ENCODE data around the gene HDAC4. TPM values are rescaled to one million over a fixed set of nuclear protein-coding genes. Genes with fewer than 3 reads are reported as not detected.

Gene HDAC4
- total and polyA plus RNA-seq, 2 of the 4 experiments (the other 2 are of a cell fraction) = 4.1 to 7.2 TPM

DNA sequence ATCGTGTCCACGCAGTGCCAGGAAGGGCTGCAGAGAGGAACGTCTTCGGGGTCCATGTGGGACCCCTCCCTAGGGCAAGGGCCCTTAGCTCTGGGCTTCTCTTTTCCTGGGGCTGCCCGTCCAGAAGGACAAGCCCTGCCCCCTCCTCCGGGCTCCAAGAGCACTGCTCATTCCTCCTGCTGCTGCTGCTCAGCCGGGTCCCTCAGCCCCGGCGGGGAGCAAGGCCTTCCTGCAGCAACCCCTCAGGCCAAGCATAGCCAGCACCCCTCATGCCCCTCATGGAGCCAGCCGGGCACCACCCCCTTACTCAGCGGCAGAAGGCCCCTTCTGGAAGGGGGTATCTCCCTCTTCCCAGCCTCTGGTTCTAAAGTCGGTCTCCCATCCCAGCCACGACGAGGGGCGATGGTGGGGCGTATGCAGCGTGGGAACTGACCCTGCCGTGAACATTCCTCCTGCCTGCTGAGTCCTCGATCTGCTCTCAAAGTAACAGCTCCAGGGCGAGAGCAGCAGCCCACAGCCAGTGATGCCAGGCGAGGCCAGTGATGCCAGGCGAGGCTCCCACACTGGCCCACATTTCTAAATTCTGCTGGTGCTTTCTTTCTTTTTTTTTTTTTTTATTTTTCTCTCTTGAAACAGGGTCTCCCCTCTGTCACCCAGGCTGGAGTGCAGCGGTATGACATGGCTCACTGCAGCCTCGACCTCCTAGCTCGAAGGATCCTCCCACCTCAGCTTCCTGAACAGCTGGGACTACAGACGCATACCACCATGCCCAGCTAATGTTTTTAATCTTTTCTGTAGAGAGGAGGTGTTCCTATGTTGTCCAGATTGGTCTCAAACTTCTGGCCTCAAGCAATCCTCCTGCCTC lies 99.7 kb downstream of the HDAC4 start:
- H3K79me1 ChIP-seq (ENCODE audit: low read depth in 1 of 2, low read length in 2 of 2) = peaks cover 49 to 56% of the 10 kb centered on the region in 2 experiments
- H3K4me1 ChIP-seq (ENCODE audit: control insufficient read depth, insufficient read depth, low read length) = peaks cover 13% of the 10 kb centered on the region; the same call in 1 of the 2 replicates
- 95% methylated on average over 10 of the region's 26 CpGs; no CpG with 5 or more reads in 1 of the 2 experiments for WGBS, 2 experiments (ENCODE audit: extremely low coverage in 2 of 2, insufficient read length in 1 of 2)
- no peaks in the 10 kb centered on the region for H3K27me3 ChIP-seq (ENCODE audit: control insufficient read depth, insufficient read depth, low read length)
- H3K9me1 ChIP-seq (ENCODE audit: insufficient read depth, low read length) = peaks cover 11% of the 10 kb centered on the region
- no TSS peak for BruUV-seq (replicated peaks)
- no peak overlapping the region for H3K4me2 ChIP-seq (ENCODE audit: low read depth, low read length)
- H3K36me3 ChIP-seq (ENCODE audit: control insufficient read depth, insufficient read depth, low read length) = no peaks in the 10 kb centered on the region
- H3K4me3 ChIP-seq (ENCODE audit: insufficient read depth, low read depth, low read length) = no peak overlapping the region
- dilution Hi-C loops (cut with HindIII; ENCODE audit: low sequenced_read_pairs, unreplicated experiment) = no loop called here
- ChIA-PET CTCF (no interaction called here), POLR2A (ENCODE audit: unreplicated experiment) (no interaction called here)
- no peak overlapping the region for H4K8ac ChIP-seq (ENCODE audit: low read depth in 2 of 2, low read length in 2 of 2)
- H3K4ac ChIP-seq (ENCODE audit: low read depth, low read length) = no peak overlapping the region
- no peaks in the 10 kb centered on the region for H3K9me3 ChIP-seq (ENCODE audit: control insufficient read depth, insufficient read depth, low read length)
- H3K9ac ChIP-seq (ENCODE audit: low read depth, low read length) = no peak overlapping the region
- no peak overlapping the region for H2AFZ ChIP-seq (replicated peaks; ENCODE audit: low read length, poor library complexity)
- intact Hi-C loops (cut with micrococcal nuclease) = no loop called here
- DNase-seq (no peak), ATAC-seq (ENCODE audit: low read depth) (no peak)
- H3K27ac ChIP-seq (ENCODE audit: insufficient read depth, low read length) = no peak overlapping the region
- no peak overlapping the region for H2BK5ac ChIP-seq (ENCODE audit: low read depth, low read length, poor library complexity, severe bottlenecking)
- H2AK9ac ChIP-seq (replicated peaks; ENCODE audit: low read depth, low read length, poor library complexity) = no peak overlapping the region
- no peak overlapping the region for H3K56ac ChIP-seq (ENCODE audit: extremely low read depth, insufficient read depth, low read length)
- peaks cover 9% of the 10 kb centered on the region for H4K20me1 ChIP-seq (ENCODE audit: insufficient read depth, low read length)
- H3K14ac ChIP-seq (replicated peaks; ENCODE audit: low read depth, low read length) = no peak overlapping the region
- no peak overlapping the region for H2BK15ac ChIP-seq (ENCODE audit: low read depth, low read length)
- H4K5ac ChIP-seq (ENCODE audit: low read depth, low read length) = no peak overlapping the region
- in situ Hi-C loops (cut with MboI; ENCODE audit: low sequenced_read_pairs) = no loop called here
- no peak overlapping the region for H4K91ac ChIP-seq (ENCODE audit: insufficient read depth, low read depth, low read length)
- H2BK120ac ChIP-seq (ENCODE audit: low read depth, low read length) = no peak overlapping the region
- H2AK5ac ChIP-seq (ENCODE audit: low read depth, low read length) = no peak overlapping the region
- H3K18ac ChIP-seq (ENCODE audit: low read depth, low read length) = no peak overlapping the region
- TF ChIP-seq POLR2A (IDR thresholded peaks at IDR 0.05; ENCODE audit: low read depth, low read length) (no peak), CHD1 (IDR thresholded peaks at IDR 0.05; ENCODE audit: low read depth, low read length) (no peak), FOS (IDR thresholded peaks at IDR 0.05; ENCODE audit: low read depth, low read length) (no peak), RAD21 (IDR thresholded peaks at IDR 0.05; ENCODE audit: low read length) (no peak), CEBPB (IDR thresholded peaks at IDR 0.05; ENCODE audit: low read depth, low read length) (no peak), RCOR1 (IDR thresholded peaks at IDR 0.05; ENCODE audit: insufficient replicate concordance, low read length) (no peak), MXI1 (IDR thresholded peaks at IDR 0.05; ENCODE audit: borderline replicate concordance, low read depth, low read length) (no peak), NFE2L2 (IDR thresholded peaks at IDR 0.05; ENCODE audit: low read depth, low read length) (no peak), BHLHE40 (IDR thresholded peaks at IDR 0.05; ENCODE audit: low read depth, low read length) (no peak), CTCF (conservative IDR thresholded peaks at IDR 0.05; ENCODE audit: low read depth, low read length) (no peak), MAFK (IDR thresholded peaks at IDR 0.05; ENCODE audit: low read depth, low read length) (no peak), SMC3 (IDR thresholded peaks at IDR 0.05; ENCODE audit: low read depth, low read length) (no peak), RFX5 (IDR thresholded peaks at IDR 0.05; ENCODE audit: low read depth, low read length) (no peak)
- TF ChIP-seq, protein P1, sequence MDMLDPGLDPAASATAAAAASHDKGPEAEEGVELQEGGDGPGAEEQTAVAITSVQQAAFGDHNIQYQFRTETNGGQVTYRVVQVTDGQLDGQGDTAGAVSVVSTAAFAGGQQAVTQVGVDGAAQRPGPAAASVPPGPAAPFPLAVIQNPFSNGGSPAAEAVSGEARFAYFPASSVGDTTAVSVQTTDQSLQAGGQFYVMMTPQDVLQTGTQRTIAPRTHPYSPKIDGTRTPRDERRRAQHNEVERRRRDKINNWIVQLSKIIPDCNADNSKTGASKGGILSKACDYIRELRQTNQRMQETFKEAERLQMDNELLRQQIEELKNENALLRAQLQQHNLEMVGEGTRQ (IDR thresholded peaks at IDR 0.05; ENCODE audit: low read depth, low read length) = no peak
- TF ChIP-seq, protein P2, sequence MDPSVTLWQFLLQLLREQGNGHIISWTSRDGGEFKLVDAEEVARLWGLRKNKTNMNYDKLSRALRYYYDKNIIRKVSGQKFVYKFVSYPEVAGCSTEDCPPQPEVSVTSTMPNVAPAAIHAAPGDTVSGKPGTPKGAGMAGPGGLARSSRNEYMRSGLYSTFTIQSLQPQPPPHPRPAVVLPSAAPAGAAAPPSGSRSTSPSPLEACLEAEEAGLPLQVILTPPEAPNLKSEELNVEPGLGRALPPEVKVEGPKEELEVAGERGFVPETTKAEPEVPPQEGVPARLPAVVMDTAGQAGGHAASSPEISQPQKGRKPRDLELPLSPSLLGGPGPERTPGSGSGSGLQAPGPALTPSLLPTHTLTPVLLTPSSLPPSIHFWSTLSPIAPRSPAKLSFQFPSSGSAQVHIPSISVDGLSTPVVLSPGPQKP (IDR thresholded peaks at IDR 0.05; ENCODE audit: borderline replicate concordance, low read depth, low read length) = no peak
- H2BK20ac ChIP-seq (ENCODE audit: low read depth, low read length) = no peak overlapping the region
- H3K23ac ChIP-seq (ENCODE audit: low read depth, low read length) = no peak overlapping the region

Data from IMR-90 (cell line).